HG03135 (cell line): ENCODE data around the gene MYO9B.
A peak's percentile ranks its signal among the peaks of the same experiment; 100 is the strongest.

ENCODE experiments used
- ATAC-seq: cut with Tn5 transposase; IDR thresholded peaks from one replicate; pipeline ENCODE4 v1.9.1; 2021; ENCODE audit warnings: mild to moderate bottlenecking, moderate library complexity; ENCODE audit not compliant: unreplicated experiment

The MYO9B gene

GRCh38 chr19:17061205-17061604 is 14.4 kb upstream of the MYO9B start:
- no peak for ATAC-seq

GRCh38 chr19:17061691-17062090 is 13.9 kb upstream of the MYO9B start:
- ATAC-seq: no peak

DNA sequence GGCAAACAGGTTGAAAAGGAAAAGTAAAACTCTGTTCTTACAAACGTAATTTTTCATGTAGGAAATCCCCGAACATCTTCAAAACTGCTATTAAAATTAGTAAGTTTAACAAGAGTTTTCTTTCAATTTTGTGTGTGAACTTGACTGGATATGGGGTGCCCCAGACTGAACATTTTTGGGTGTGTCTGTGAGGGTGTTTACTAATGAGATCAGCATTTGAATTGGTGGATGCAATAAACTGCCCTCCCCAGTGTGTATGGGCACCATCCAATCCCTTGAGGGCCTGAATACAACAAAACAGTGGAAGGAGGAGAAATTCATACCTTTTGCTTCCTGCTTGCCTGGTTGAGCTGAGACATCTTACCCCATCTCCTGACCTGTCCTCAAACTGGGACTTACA is 12.1 kb upstream of the MYO9B start:
- no peak for ATAC-seq

GRCh38 chr19:17069193-17069592 is 6.4 kb upstream of the MYO9B start:
- ATAC-seq: no peak

DNA sequence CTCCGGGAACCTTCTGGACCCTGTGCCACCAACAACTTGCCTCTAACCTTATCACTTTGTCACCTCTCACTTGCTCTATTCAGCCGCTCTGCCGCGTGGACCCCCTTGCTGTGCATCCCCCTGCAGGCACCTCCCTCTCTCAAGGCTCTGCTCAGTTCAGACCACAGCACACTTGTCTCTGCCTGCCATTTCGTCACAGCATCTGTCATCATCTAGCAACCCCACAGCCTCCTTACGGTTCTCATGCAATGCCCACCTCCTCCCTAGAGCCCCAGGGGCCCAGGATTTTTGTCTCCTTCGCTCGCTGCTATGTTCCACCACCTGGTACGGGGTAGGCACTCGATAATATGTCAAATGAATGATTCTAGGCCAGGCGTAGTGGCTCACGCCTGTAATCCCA is 5.2 kb upstream of the MYO9B start:
- ATAC-seq: no peak

DNA sequence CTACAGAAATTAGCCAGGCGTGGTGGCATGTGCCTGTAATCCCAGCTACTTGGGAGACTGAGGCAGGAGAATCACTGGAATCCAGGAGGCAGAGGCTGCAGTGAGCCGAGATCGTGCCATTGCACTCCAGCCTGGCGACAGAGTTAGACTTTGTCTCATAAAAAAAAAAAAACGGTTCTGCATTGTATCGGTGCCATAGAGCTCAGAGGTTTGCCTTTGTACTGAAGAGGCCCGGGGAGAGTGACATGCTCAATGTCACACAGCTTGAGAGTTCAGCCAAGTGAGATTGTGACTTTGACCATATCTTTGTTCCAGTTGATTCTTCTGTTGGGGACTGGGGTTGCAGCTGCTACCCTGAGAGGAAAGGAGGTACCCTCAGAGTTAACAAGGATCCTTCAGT is 4.7 kb upstream of the MYO9B start:
- no peak for ATAC-seq

DNA sequence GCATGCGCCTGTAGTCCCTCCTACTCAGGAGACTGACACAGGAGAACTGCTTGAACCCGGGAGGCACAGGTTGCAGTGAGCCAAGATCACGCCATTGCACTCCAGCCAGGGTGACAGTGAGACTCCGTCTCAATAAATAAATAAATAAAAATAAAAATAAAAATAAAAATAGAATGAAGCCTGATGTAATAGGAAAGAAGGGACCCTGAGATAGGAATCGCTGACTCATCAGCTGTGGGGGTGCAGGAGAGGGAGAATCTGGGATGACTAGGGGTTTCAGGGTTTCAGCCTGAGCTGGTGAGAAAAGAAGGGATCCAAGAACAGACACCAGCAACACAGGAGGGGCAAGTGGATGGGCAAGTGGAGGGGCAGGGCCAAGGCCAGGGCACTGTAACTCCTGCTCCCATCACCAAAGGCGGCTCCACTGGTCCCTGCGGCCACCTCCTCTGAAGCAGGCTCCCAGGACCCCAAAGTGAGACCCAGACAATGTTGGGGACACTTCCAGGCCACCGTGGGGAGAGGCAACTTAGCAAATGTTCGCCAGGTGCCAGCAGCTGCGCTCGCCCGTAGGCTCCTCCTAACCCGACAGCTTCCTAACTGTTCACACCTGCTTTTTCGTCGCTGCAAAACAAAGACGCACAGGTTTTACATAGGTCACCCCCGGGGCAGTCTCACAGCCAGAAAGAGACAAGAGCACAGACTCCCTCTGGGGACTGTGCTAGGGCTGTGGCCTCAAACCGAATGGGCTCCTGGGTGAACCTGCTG is 1.5 kb upstream of the MYO9B start:
- ATAC-seq: peak; percentile 12

GRCh38 chr19:17074634-17075034 is 943 bp upstream of the MYO9B start:
- peak; percentile 7 for ATAC-seq

DNA sequence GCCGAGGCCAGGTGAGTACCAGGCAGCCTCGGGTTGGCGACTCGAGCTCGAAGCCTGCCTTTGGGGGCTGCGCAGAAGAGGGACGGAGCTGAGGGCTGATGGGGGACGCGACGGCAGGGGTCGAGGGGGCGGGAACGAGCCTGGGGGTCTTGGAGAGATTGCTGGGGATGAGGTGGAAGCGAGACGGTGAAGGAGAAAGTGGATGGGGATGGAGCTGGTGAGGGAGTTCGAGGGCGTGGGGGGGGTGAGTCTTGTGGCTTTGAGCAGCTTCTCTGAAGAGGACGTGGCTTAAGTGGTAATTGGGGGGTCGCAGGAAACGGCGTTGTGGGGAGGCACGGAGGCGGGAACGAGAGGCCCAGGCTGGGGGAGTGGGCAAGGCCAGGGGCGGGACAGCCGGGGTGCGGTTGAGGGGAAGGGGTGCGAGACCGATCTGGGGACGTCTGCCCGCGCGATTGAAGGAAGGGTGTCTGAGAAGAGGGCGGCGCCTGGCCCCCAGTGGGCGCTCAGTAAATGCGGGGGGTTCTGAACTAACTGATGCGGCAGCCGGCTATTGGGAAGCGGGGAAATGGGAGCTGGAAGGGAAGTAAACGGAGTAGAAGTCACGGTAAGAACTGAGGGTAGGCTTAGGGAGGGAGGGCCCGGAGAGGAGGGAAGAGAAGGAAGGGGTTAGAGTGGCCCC is 426 bp downstream of the MYO9B start:
- ATAC-seq: no peak

DNA sequence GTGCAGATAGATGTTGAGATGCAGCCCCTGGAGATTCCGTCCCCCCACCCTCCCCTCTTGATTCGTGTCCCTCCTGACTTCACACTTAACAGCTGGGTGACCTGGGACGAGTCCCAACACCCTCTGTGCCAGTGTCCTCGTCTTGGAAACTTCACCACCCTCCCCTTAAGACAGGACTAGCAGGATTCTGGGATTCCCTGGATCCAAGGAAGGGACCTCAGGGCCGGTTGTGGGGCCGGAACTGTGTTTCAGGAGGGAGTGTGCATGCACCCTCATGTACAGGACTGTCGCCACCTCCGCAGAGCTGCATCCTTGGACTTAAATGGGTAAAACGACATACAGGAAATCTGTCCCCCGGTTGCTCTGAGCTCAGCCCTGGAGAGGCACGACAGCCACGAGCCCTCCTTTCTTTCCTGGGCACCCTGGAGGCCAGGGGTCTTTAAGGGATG is 990 bp downstream of the MYO9B start:
- ATAC-seq: no peak

DNA sequence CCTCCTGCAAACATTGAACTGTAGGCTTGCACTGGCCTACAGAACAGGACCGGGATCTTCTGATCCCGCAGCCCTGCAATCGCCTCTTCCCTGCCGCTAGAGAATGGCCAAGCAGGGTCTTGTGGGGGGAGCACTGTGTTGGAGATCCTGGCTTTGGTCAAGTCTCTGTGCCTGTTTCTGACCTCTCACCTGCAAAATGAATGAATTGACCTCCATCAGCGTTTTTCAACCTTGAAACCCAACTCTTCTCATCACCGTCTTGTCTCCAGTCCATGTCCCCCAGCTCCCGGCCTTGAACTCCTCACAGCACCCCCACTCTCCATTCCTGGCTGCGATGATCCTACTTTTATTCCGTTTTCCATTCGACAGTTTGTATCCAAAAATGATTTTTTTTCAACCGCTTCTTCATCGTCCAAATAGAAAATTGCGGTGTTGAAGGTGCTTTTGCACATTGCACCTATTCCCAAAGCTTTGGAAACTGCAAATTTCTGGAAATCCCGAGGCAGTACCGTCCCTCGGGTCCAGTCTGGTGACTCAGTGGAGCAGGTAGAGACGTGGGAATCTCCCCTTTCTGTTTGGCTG is 2.0 kb downstream of the MYO9B start:
- ATAC-seq: no peak

- no peak for ATAC-seq
Observed at GRCh38 chr19:17078036-17078919, 2.7 kb downstream of the MYO9B start.

DNA sequence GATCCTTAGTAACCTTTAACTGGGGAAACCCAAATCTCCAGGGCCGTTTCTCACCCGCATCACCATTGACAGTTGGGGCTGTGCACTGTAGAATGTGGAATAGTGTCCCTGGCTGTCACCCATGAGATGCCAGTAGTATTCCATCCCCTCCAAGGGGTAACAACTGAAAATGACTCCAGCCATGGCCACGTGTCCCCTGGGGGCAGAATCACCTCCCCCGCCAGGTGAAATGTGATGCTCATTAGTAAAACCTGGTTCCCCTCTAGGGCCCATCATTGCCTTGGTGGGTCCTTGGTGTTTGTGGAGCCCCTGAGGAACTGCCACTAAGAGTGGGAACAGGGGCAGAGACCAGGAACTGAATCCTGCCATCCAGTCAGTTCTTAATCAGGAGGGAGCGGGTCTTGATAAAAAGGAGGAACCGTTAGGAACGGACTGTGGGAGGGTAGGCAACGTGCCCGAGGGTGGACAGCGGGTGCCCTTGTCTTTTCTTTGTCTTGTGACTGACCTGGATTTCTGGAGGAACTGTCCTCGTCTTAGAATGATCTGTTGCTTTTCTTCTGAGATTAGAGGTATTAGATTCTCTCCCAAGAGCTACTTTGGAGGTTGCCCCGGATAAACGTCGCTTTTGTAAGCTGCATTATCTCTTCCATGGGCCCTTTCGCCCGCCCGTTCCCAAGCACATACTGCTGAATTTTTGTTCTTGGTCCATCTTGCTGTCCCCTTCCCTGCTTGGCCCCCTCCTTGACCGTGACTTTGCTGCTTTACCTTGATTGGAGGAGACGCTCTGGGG is 3.5 kb downstream of the MYO9B start:
- no peak for ATAC-seq

DNA sequence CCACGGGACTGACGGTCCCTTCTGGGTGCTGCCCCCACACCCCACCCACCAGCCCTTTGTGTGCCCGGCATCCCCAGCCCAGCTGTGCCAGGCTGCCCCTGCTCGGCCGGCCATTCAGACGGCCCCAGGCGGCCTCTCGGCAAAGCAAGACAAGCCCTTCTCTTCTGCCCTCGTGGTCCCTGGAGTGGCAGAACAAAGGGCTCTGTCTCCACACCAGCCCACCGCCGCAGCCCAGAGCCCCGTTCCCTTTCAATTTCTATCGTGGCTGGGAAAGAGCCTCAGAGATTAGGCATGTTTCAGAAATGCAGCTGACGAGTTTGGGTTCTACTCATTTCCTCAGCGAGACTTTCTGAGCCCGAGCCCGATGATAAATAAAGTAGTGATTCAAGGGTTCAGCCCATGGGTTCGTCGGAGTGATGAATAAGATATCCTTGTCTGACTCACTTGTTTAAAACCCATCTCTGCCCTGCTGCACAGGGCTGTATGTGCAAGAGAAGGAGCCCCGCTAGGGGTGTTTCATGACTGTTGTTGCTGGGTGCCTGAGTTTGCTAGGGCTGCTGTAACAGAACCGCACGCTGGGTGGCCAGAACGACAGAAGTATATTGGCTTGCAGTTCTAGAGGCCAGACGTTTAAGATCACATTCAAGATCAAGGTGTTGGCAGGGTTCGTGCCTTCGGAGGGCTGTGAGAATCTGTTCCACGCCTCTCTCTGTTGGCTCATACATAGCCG is 4.3 kb downstream of the MYO9B start:
- no peak for ATAC-seq

- no peak for ATAC-seq
Observed at GRCh38 chr19:17080440-17080801, 4.8 kb downstream of the MYO9B start.

DNA sequence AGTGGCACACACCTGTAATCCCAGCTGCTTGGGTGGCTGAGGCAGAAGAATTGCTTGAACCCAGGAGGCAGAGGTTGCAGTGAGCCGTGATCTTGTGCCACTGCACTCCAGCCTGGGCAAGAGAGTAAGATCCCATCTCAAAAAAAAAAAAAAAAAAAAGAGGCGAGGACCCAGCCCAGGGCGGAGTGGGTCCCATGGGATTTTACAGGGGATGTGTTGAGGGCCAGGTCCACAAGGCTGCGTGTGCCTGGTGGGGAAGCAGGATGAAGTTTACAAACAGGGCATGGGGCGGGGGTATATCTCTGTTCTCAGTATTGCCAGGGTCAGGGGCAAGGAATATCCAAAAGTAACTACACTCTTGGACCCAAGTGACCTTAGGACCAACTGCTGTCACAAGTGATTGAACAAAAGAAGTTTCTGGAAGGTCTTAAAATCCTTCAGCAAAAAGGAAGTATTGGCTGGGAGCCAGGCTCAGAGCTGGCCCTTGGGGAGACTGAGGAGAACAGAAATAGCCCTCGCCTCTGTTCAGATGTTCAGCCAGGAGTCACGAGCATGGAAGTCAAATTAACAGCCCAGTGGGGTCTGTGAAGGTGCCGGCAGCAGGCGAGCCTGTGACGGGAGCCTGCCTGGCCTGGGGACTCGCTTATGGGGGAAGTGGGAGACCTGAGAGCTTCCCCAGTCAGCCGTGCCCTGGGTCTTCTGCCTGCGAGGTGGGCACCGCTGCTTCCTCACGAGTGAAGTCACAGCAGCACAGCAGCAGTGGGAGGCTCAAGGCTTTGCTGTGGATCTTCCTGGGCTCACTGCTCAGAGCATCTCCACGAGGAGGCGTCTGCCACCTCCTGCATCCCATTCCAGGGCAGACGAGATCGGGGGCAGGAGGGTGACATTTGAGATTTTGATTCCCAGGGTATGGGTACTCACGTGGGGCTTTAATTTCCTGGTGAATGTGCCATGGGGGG is 6.4 kb downstream of the MYO9B start:
- ATAC-seq: no peak

- ATAC-seq: no peak
Observed at GRCh38 chr19:17086120-17086519, 10.5 kb downstream of the MYO9B start.

GRCh38 chr19:17086834-17087233 is 11.3 kb downstream of the MYO9B start:
- ATAC-seq: no peak

DNA sequence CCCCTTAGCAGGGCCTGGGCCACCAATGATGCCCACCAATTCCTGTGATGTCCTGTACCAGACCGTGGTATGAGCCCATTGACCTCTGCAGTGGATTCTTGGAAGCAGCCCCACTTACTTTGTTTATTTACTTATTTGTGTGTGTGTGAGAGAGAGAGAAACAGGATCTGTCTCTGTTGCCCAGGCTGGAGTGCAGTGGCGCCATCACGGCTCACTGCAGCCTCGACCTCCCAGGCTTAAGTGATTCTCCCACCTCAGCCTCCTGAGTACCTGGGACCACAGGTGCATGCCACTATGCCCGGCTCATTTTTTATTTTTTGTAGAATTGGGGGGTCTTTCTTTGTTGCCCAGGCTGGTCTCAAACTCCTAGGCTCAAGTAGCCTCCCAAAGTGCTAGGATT is 13.0 kb downstream of the MYO9B start:
- no peak for ATAC-seq
